Lower lobe of right lung (tissue), 2 donors: Measurements from ENCODE around the gene WFDC11. TPM values are rescaled to one million over a fixed set of nuclear protein-coding genes. Genes with fewer than 3 reads are reported as not detected.

Experiments used
- ATAC-seq, 2 donors: fragments of 200-7000 bp; cut with Tn5 transposase; one replicate each; pipeline ENCODE4 v1.9.1; 2020 to 2022; ENCODE audit warnings: mild to moderate bottlenecking in 2 of 2, moderate library complexity in 2 of 2
- DNase-seq: peaks from one replicate; pipeline ENCODE4 v3.0.0-alpha.2; 2020
- H3K27ac ChIP-seq: fragments of 200-600 bp; one replicate; pipeline ENCODE4 v1.8.0; 2022
- H3K27me3 ChIP-seq: fragments of 200-600 bp; one replicate; pipeline ENCODE4 v1.8.0; 2022; ENCODE audit warnings: low read depth
- H3K36me3 ChIP-seq: fragments of 200-600 bp; one replicate; pipeline ENCODE4 v1.8.0; 2022; ENCODE audit warnings: mild to moderate bottlenecking
- H3K4me1 ChIP-seq: fragments of 200-600 bp; one replicate; pipeline ENCODE4 v1.8.0; 2022
- H3K4me3 ChIP-seq: fragments of 200-600 bp; one replicate; pipeline ENCODE4 v1.8.0; 2022; ENCODE audit warnings: mild to moderate bottlenecking
- H3K9me3 ChIP-seq: fragments of 200-600 bp; one replicate; pipeline ENCODE4 v1.8.0; 2022
- intact Hi-C: fragments of 100-400 bp; cut with DNase I; formaldehyde crosslinking; loops from one replicate; pipeline ENCODE4 v1.11.0; 2022
- microRNA-seq: library from miRNA; unstranded; fragments of <30 nt; microRNA quantifications from one replicate; pipeline ENCODE4 v1.2.0, GENCODE V29; 2020; ENCODE audit warnings: borderline number of aligned reads
- total RNA-seq: library from RNA; stranded (reverse); fragmentation: NEBNext Ultra II Directional; extraction: Animal tissue kit (Norgen Biotek cat#: 25700); gene quantifications from one replicate; pipeline ENCODE4 v1.2.1, GENCODE V29; 2021
- TF ChIP-seq, protein P1 (sequence below): fragments of 200-600 bp; IDR thresholded peaks from one replicate; pipeline ENCODE4 v1.8.0; 2022; ENCODE audit warnings: antibody characterized with exemption, mild to moderate bottlenecking
- donor health status: DM: no; HTN: yes; CAD: no; lungs with severe emphysema.

WFDC11 gene
- total RNA-seq, 1 donor from 2014 or later, result not detected

GRCh38 chr20:45617591-45617990, 52.4 kb downstream of the WFDC11 start:
- intact Hi-C loops, result no loop called here
- H3K36me3 ChIP-seq, result no peaks in the 10 kb centered on the region
- H3K4me3 ChIP-seq, result no peak overlapping the region
- DNase-seq (no peak), ATAC-seq (no peak)
- no peaks in the 10 kb centered on the region for H3K4me1 ChIP-seq
- no peaks in the 10 kb centered on the region for H3K27me3 ChIP-seq
- TF ChIP-seq, protein P1, sequence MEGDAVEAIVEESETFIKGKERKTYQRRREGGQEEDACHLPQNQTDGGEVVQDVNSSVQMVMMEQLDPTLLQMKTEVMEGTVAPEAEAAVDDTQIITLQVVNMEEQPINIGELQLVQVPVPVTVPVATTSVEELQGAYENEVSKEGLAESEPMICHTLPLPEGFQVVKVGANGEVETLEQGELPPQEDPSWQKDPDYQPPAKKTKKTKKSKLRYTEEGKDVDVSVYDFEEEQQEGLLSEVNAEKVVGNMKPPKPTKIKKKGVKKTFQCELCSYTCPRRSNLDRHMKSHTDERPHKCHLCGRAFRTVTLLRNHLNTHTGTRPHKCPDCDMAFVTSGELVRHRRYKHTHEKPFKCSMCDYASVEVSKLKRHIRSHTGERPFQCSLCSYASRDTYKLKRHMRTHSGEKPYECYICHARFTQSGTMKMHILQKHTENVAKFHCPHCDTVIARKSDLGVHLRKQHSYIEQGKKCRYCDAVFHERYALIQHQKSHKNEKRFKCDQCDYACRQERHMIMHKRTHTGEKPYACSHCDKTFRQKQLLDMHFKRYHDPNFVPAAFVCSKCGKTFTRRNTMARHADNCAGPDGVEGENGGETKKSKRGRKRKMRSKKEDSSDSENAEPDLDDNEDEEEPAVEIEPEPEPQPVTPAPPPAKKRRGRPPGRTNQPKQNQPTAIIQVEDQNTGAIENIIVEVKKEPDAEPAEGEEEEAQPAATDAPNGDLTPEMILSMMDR, result no peak
- no peaks in the 10 kb centered on the region for H3K9me3 ChIP-seq
- no peak overlapping the region for H3K27ac ChIP-seq

GRCh38 chr20:45612314-45612713, 57.7 kb downstream of the WFDC11 start:
- Histone ChIP-seq H3K9me3 (no peaks in the 10 kb centered on the region), H3K4me1 (no peaks in the 10 kb centered on the region), H3K27me3 (no peaks in the 10 kb centered on the region), H3K36me3 (no peaks in the 10 kb centered on the region), H3K27ac (no peak overlapping the region), H3K4me3 (no peak overlapping the region)
- TF ChIP-seq, protein P1, result no peak
- ATAC-seq (no peak), DNase-seq (no peak)
- intact Hi-C loops, result no loop called here

DNA sequence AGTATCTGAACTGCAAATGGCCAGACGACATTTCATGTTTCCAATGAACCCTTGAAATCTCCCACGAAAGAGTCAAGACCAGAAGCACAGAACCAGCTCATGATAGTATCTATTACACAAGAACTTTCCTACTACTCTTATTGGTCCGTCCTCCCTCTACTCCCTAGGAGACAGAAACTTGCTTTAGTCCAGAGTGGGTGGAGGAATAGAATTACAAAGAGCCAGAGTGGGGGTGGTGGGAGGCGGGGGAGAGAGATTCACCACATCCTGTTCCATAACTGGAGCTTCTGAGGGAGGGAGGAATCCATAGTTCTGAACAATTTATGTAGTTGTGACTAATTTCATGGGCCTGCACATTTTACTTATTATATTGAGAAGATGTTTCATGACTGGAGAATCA, 59.0 kb downstream of the WFDC11 start:
- no peaks in the 10 kb centered on the region for H3K27me3 ChIP-seq
- no peak overlapping the region for H3K4me3 ChIP-seq
- H3K27ac ChIP-seq, result no peak overlapping the region
- TF ChIP-seq, protein P1, result no peak
- H3K9me3 ChIP-seq, result no peaks in the 10 kb centered on the region
- ATAC-seq (peak; percentile 48 to 56), DNase-seq (no peak)
- no peaks in the 10 kb centered on the region for H3K36me3 ChIP-seq
- no peaks in the 10 kb centered on the region for H3K4me1 ChIP-seq
- intact Hi-C loops, result no loop called here

GRCh38 chr20:45607810-45608209, 62.2 kb downstream of the WFDC11 start:
- DNase-seq, result no peak
- Histone ChIP-seq H3K4me1 (no peaks in the 10 kb centered on the region), H3K9me3 (peaks cover 4% of the 10 kb centered on the region), H3K4me3 (no peak overlapping the region), H3K36me3 (no peaks in the 10 kb centered on the region), H3K27ac (no peak overlapping the region), H3K27me3 (no peaks in the 10 kb centered on the region)
- intact Hi-C loops, result no loop called here
- TF ChIP-seq, protein P1, result no peak
- no peak for ATAC-seq

Small RNA genes lying within 50 kb of the gene (microRNA-seq; reads per million reads assigned to microRNA genes)
- 6.5 reads per million, percentile 7 among the genes with 10 or more reads in this experiment for gene MIR3617

Other genes starting within 250 kb of the WFDC11 start
- gene WFDC2, start 200.5 kb downstream of the WFDC11 start, total RNA-seq, result 172 TPM
- not detected for gene SPINT3, start 154.6 kb downstream of the WFDC11 start, total RNA-seq
- gene WFDC6, start 130.8 kb downstream of the WFDC11 start, total RNA-seq, result not detected
- gene EPPIN, start 122.8 kb downstream of the WFDC11 start, total RNA-seq, result 0.38 TPM
- gene WFDC8, start 91.0 kb downstream of the WFDC11 start, total RNA-seq, result not detected
- gene WFDC10A, start 40.5 kb downstream of the WFDC11 start, total RNA-seq, result not detected
- not detected for gene WFDC9, start 39.0 kb downstream of the WFDC11 start, total RNA-seq
- gene WFDC13, start 31.8 kb upstream of the WFDC11 start, total RNA-seq, result not detected
- gene WFDC10B, start 34.8 kb upstream of the WFDC11 start, total RNA-seq, result 1.2 TPM
- not detected for gene SPINT4, start 52.1 kb upstream of the WFDC11 start, total RNA-seq
- 3.4 TPM for gene WFDC3, start 121.6 kb upstream of the WFDC11 start, total RNA-seq
- 30.8 TPM for gene DNTTIP1, start 121.7 kb upstream of the WFDC11 start, total RNA-seq
- 3.5 TPM for gene UBE2C, start 142.4 kb upstream of the WFDC11 start, total RNA-seq
- gene TNNC2, start 157.1 kb upstream of the WFDC11 start, total RNA-seq, result not detected
- gene SNX21, start 163.6 kb upstream of the WFDC11 start, total RNA-seq, result 24.1 TPM
- 25.6 TPM for gene ACOT8, start 187.2 kb upstream of the WFDC11 start, total RNA-seq
- gene ZSWIM3, start 187.4 kb upstream of the WFDC11 start, total RNA-seq, result 3.0 TPM
- 9.6 TPM for gene ZSWIM1, start 211.0 kb upstream of the WFDC11 start, total RNA-seq
- 1.1 TPM for gene SPATA25, start 217.4 kb upstream of the WFDC11 start, total RNA-seq
- gene NEURL2, start 221.0 kb upstream of the WFDC11 start, total RNA-seq, result 2.4 TPM
- gene CTSA, start 221.1 kb upstream of the WFDC11 start, total RNA-seq, result 185 TPM
- 145 TPM for gene PLTP, start 241.9 kb upstream of the WFDC11 start, total RNA-seq